ENCODE results near the gene DUSP1. TPM values are rescaled to one million over a fixed set of nuclear protein-coding genes. Genes with fewer than 3 reads are reported as not detected.
A peak's percentile ranks its signal among the peaks of the same experiment; 100 is the strongest.

DUSP1 gene
- total and polyA plus RNA-seq, 2 of the 13 experiments (the other 11 are each of a cell fraction or from before 2014, with no cell fraction given): 27.1 to 55.5 TPM

GRCh38 chr5:172730981-172731679, 39.9 kb downstream of the DUSP1 start (continued):
- TF ChIP-seq, protein P1, sequence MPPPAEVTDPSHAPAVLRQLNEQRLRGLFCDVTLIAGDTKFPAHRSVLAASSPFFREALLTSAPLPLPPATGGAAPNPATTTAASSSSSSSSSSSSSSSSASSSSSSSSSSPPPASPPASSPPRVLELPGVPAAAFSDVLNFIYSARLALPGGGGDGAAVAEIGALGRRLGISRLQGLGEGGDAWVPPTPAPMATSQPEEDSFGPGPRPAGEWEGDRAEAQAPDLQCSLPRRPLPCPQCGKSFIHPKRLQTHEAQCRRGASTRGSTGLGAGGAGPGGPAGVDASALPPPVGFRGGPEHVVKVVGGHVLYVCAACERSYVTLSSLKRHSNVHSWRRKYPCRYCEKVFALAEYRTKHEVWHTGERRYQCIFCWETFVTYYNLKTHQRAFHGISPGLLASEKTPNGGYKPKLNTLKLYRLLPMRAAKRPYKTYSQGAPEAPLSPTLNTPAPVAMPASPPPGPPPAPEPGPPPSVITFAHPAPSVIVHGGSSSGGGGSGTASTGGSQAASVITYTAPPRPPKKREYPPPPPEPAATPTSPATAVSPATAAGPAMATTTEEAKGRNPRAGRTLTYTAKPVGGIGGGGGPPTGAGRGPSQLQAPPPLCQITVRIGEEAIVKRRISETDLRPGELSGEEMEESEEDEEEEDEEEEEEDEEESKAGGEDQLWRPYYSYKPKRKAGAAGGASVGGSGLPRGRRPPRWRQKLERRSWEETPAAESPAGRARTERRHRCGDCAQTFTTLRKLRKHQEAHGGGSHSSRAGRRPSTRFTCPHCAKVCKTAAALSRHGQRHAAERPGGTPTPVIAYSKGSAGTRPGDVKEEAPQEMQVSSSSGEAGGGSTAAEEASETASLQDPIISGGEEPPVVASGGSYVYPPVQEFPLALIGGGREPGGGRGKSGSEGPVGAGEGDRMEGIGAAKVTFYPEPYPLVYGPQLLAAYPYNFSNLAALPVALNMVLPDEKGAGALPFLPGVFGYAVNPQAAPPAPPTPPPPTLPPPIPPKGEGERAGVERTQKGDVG (CRISPR knock-in tag; IDR thresholded peaks at IDR 0.05; ENCODE audit: borderline replicate concordance): no peak
- TF ChIP-seq, protein P2, sequence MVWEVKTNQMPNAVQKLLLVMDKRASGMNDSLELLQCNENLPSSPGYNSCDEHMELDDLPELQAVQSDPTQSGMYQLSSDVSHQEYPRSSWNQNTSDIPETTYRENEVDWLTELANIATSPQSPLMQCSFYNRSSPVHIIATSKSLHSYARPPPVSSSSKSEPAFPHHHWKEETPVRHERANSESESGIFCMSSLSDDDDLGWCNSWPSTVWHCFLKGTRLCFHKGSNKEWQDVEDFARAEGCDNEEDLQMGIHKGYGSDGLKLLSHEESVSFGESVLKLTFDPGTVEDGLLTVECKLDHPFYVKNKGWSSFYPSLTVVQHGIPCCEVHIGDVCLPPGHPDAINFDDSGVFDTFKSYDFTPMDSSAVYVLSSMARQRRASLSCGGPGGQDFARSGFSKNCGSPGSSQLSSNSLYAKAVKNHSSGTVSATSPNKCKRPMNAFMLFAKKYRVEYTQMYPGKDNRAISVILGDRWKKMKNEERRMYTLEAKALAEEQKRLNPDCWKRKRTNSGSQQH (CRISPR knock-in tag; IDR thresholded peaks at IDR 0.05; ENCODE audit: low read depth): peak; percentile 82; the same call in 1 of the 2 replicates
- TF ChIP-seq ZNF24 (IDR thresholded peaks at IDR 0.05) (no peak), SOX6 (IDR thresholded peaks at IDR 0.05) (no peak), SOX6 (CRISPR knock-in tag; IDR thresholded peaks at IDR 0.05) (peak; percentile 54; the same call in 1 of the 2 replicates), ZNF703 (CRISPR knock-in tag; IDR thresholded peaks at IDR 0.05; ENCODE audit: borderline replicate concordance) (no peak), HDAC6 (IDR thresholded peaks at IDR 0.05; ENCODE audit: low read depth, low read length) (no peak), TEF (CRISPR knock-in tag; IDR thresholded peaks at IDR 0.05) (no peak), ZUFSP (CRISPR knock-in tag; IDR thresholded peaks at IDR 0.05; ENCODE audit: borderline replicate concordance) (no peak), ZNF34 (CRISPR knock-in tag; IDR thresholded peaks at IDR 0.05; ENCODE audit: borderline replicate concordance) (no peak), ZHX1 (CRISPR knock-in tag; IDR thresholded peaks at IDR 0.05; ENCODE audit: low read depth) (no peak), ZNF280B (CRISPR knock-in tag; IDR thresholded peaks at IDR 0.05; ENCODE audit: borderline replicate concordance) (peak; percentile 60; the same call in 1 of the 2 replicates), ZNF883 (CRISPR knock-in tag; IDR thresholded peaks at IDR 0.05; ENCODE audit: not compliant biosample characterization) (peak; percentile 50), RORA (CRISPR knock-in tag; IDR thresholded peaks at IDR 0.05) (no peak), ZNF841 (CRISPR knock-in tag; IDR thresholded peaks at IDR 0.05; ENCODE audit: borderline replicate concordance) (no peak), NCOA1 (CRISPR knock-in tag; IDR thresholded peaks at IDR 0.05) (no peak), MXD4 (CRISPR knock-in tag; IDR thresholded peaks at IDR 0.05) (peak; percentile 72; the same call in 1 of the 2 replicates)
